Measurements from ENCODE around the gene SAA2. TPM values are rescaled to one million over a fixed set of nuclear protein-coding genes. Genes with fewer than 3 reads are reported as not detected.
A peak's percentile ranks its signal among the peaks of the same experiment; 100 is the strongest.
"Not testable (repeated sequence)": the region's sequence is repeated elsewhere in the genome, so short reads cannot be mapped to it uniquely, and the experiment has no call there.

Gene SAA2
- total RNA-seq, 2 experiments from 2014 or later = not detected

DNA sequence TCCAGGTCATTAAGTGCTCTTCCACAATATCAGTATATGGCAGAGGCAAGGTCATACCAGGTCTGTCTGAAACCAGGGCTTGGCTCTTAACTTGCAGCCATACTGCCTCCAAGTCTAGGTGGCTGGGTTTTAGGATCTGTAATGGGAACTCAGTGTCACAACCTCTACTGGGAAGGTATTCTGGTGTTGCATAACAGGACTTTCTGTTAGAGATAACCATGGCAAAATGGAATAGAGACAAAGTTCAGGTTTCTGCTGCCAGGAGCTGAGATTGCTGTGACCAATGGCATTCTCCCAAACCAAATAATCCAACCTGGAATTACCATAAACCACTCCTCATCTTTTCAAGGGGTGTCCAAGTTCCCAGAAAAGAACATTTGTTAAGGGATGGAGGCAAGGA, 10.8 kb upstream of the SAA2 start:
- Mint-ChIP-seq H3K4me1 (ENCODE audit: low read depth) (no peaks in the 10 kb centered on the region), H3K27me3 (no peaks in the 10 kb centered on the region), H3K4me3 (no peak overlapping the region), H3K9me3 (no peaks in the 10 kb centered on the region), H3K36me3 (ENCODE audit: low read depth) (no peaks in the 10 kb centered on the region), H3K27ac (no peak overlapping the region)
- no peak for TF ChIP-seq CTCF (IDR thresholded peaks at IDR 0.05)
- ATAC-seq (no peak), DNase-seq (no peak)
- intact Hi-C loops (cut with micrococcal nuclease) = no loop called here
- CTCF ChIA-PET = interaction anchor here (1.1 kb wide), 1 partner anchor 16 kb away, joined by 3 read pairs; no protein-coding TSS in a partner anchor
- POLR2A ChIA-PET = interaction anchor here (0.6 kb wide), 1 partner anchor 18 kb away, joined by 3 read pairs; no protein-coding TSS in a partner anchor

DNA sequence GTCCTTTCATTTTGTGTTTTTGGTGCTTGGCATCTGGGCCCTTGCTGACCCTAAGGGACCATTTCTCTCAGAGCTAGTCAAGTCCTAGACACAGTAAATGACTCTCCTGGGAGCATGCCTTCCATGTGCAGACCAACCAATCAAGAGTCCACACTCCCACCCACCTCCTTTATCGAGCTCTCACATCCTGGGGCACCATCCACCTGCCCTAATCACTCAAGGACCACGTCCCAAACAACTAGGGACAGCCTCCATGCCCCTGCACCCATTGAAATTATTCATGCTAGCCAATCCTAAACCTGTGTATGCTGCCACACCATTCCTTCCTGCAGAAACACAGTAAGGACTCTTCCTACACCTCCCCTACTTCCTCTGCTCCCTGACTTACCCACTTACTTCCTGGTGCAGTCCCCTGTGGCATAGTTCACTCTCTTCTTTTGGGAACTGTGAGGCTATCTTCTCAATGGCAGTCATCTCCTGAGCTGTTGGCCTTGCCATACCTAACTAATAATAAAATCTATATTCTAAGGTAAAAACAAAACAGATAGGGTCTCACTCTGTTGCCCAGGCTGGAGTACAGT, 6.4 kb upstream of the SAA2 start:
- POLR2A ChIA-PET = no interaction called here
- intact Hi-C loops (cut with micrococcal nuclease) = no loop called here
- DNase-seq = no peak
- no peaks in the 10 kb centered on the region for H3K4me1 Mint-ChIP-seq (ENCODE audit: low read depth)
- no peaks in the 10 kb centered on the region for H3K9me3 Mint-ChIP-seq
- CTCF ChIA-PET = no interaction called here
- H3K27ac Mint-ChIP-seq = no peak overlapping the region
- H3K36me3 Mint-ChIP-seq (ENCODE audit: low read depth) = no peaks in the 10 kb centered on the region
- no peaks in the 10 kb centered on the region for H3K27me3 Mint-ChIP-seq
- H3K4me3 Mint-ChIP-seq = no peak overlapping the region
- TF ChIP-seq CTCF (IDR thresholded peaks at IDR 0.05) = no peak
- no peak for ATAC-seq

DNA sequence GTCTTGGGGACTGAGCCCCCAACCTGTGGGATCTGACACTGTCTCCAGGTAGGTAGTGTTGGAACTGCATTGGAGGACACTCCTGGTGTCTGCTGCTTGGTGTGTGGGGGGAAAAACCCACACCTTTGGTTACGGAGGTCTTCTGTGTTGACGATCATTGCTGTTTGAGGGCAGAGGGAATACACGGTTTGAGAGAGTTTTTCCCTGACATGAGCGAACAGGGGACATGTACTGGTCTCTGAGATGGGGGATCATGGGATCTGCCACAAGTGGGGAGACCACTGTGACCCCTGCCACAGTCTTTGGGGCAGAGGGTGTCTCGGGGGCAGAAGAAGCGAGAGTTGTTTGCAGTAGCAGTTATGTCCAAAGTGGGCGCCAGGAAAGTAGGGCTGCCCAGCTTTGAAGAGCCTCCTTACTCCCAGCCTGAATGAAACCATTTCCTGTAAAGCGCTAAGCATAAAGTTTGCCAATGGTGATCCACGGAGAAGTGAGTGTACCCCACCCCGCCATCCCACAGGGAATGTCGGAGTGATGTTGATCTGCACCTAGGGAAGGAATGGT, 5.4 kb upstream of the SAA2 start:
- Mint-ChIP-seq H3K9me3 (no peaks in the 10 kb centered on the region), H3K4me1 (ENCODE audit: low read depth) (no peaks in the 10 kb centered on the region), H3K4me3 (no peak overlapping the region), H3K36me3 (ENCODE audit: low read depth) (no peaks in the 10 kb centered on the region), H3K27ac (no peak overlapping the region), H3K27me3 (no peaks in the 10 kb centered on the region)
- TF ChIP-seq CTCF (IDR thresholded peaks at IDR 0.05) = no peak
- intact Hi-C loops (cut with micrococcal nuclease) = no loop called here
- DNase-seq (no peak), ATAC-seq (no peak)
- ChIA-PET POLR2A (no interaction called here), CTCF (interaction anchor here (2.5 kb wide), 1 partner anchor 10 kb away, joined by 12 read pairs; no protein-coding TSS in a partner anchor)

DNA sequence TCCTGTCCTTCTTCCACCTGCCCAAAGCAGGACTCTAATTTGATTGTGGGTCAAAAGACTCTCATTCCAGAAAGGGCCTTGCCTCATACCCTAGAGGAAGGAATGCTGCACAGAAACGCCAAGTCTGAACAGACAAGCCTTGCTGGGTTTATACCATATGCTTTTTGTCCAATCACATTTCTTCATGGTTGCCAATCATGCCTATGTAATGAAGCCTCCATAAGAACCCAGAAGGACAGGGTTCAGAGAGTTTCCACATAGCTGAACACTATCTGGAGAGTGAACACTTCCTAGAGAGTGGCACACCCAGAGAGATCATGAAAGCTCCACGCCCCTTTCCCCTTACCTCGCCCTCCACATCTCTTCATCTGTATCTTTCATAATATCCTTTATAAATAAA, 4.8 kb upstream of the SAA2 start:
- DNase-seq = no peak
- Mint-ChIP-seq H3K9me3 (no peaks in the 10 kb centered on the region), H3K27me3 (no peaks in the 10 kb centered on the region), H3K4me1 (ENCODE audit: low read depth) (no peaks in the 10 kb centered on the region), H3K27ac (no peak overlapping the region), H3K36me3 (ENCODE audit: low read depth) (no peaks in the 10 kb centered on the region), H3K4me3 (no peak overlapping the region)
- ATAC-seq = no peak
- no peak for TF ChIP-seq CTCF (IDR thresholded peaks at IDR 0.05)
- intact Hi-C loops (cut with micrococcal nuclease) = no loop called here
- ChIA-PET CTCF (interaction anchor here (2.5 kb wide), 1 partner anchor 10 kb away, joined by 12 read pairs; no protein-coding TSS in a partner anchor), POLR2A (no interaction called here)

GRCh38 chr11:18247191-18247581, 1.3 kb downstream of the SAA2 start:
- intact Hi-C loops (cut with micrococcal nuclease); H3K36me3 Mint-ChIP-seq (ENCODE audit: low read depth); CTCF ChIA-PET; H3K4me1 Mint-ChIP-seq (ENCODE audit: low read depth); H3K4me3 Mint-ChIP-seq; H3K9me3 Mint-ChIP-seq; POLR2A ChIA-PET; H3K27ac Mint-ChIP-seq; H3K27me3 Mint-ChIP-seq; DNase-seq: not testable (repeated sequence)
- ATAC-seq = peak; percentile 29

DNA sequence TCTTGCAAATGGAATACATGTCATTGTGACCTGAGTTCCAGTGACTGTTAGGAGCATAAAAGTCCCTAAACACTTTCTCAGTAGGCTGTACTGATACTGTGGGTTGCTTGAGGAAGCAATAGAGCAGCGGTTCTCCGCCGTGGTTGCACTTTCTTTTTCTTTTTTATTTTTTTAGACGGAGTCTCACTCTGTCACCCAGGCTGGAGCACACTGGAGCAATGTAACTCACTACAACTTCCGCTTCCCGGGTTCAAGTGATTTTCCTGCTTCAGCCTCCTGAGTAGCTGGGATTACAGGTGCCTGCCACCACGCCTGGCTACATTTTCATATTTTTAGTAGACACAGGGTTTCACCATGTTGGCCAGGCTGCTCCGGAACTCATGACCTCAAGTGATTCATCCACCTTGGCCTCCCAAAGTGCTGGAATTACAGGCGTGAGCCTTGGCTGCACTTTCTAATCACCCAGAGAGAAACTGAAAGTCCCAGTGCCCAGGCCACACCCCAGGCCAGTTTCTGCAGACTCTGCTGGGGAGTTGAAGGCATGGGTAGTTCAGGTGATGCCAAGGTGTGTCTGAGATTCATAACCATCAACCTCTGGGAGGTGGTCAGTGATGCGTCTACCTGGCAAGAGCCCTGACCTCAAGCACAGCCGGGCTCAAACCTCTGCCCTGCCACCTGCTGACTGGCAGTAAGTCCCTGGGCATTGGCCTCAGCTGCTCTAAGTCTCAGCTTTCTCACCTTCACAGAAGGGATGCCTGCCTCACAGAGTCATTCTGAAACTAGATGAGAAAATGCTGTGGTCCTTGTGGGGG, 1.9 kb downstream of the SAA2 start:
- Mint-ChIP-seq H3K27ac (peak overlapping the region; percentile 73), H3K4me3 (peak overlapping the region; percentile 52)
- H3K27me3 Mint-ChIP-seq; H3K9me3 Mint-ChIP-seq; intact Hi-C loops (cut with micrococcal nuclease); H3K36me3 Mint-ChIP-seq (ENCODE audit: low read depth); CTCF ChIA-PET; H3K4me1 Mint-ChIP-seq (ENCODE audit: low read depth): not testable (repeated sequence)
- peak; percentile 43 for DNase-seq
- peak; percentile 72 for ATAC-seq
- POLR2A ChIA-PET = interaction anchor here (1.0 kb wide), 1 partner anchor 15 kb away, joined by 3 read pairs; no protein-coding TSS in a partner anchor

Measured in activated CD8-positive, alpha-beta T cell treated with anti-CD3 and anti-CD28 coated beads for 36 hours (primary cell).